PC-9 (cell line): Measurements from ENCODE around the gene ELN. TPM values are rescaled to one million over a fixed set of nuclear protein-coding genes. Genes with fewer than 3 reads are reported as not detected.

Source experiments
- BruUV-seq: library from RNA; stranded (reverse); fragments of 400-500 nt; replicated peaks from 2 replicates; lab custom pipeline; 2021; lab: Mats Ljungman, UMichigan
- CTCF ChIA-PET: fragments of 300-600 bp; sonication (Branson Sonifier 250); formaldehyde crosslinking; loops from one replicate; lab custom pipeline; 2022; ENCODE audit warnings: antibody characterized with exemption; lab: Charles Lee
- POLR2A ChIA-PET: fragments of 300-600 bp; sonication (Branson Sonifier 250); formaldehyde crosslinking; loops from one replicate; lab custom pipeline; 2022; ENCODE audit warnings: antibody characterized with exemption; ENCODE audit not compliant: unreplicated experiment; lab: Charles Lee
- DNase-seq, 2 experiments: peaks; one replicate each; pipeline versions ENCODE4 v3.0.0 to v3.0.0-alpha.2; 2015 to 2022; ENCODE audit warnings: mixed read lengths in 1 of 2
- H2AFZ ChIP-seq: fragments of 200-600 bp; sonication (generic); 2 replicates; pipeline ENCODE4 v1.8.1; 2017; ENCODE audit warnings: antibody characterized with exemption
- H3F3A ChIP-seq: fragments of 200-600 bp; sonication (generic); 2 replicates; pipeline ENCODE4 v1.8.1; 2017; ENCODE audit warnings: antibody characterized with exemption, mild to moderate bottlenecking, low read depth; ENCODE audit not compliant: insufficient read depth
- H3K27ac ChIP-seq: fragments of 200-600 bp; sonication (generic); 2 replicates; pipeline ENCODE4 v1.6.1; 2016; ENCODE audit warnings: mixed run types
- H3K27me3 ChIP-seq: fragments of 200-600 bp; sonication (generic); 2 replicates; pipeline ENCODE4 v1.6.1; 2016; ENCODE audit warnings: low read depth, mixed run types; ENCODE audit not compliant: insufficient read depth
- H3K36me3 ChIP-seq: fragments of 200-600 bp; sonication (generic); 2 replicates; pipeline ENCODE4 v1.6.1; 2016; ENCODE audit warnings: low read depth, mixed run types
- H3K4me1 ChIP-seq: fragments of 200-600 bp; sonication (generic); replicated peaks from 2 replicates; pipeline ENCODE4 v1.6.1; 2016; ENCODE audit warnings: mixed run types; ENCODE audit not compliant: insufficient read depth
- H3K4me2 ChIP-seq: fragments of 200-600 bp; sonication (generic); 2 replicates; pipeline ENCODE4 v1.6.1; 2017; ENCODE audit warnings: mixed run types
- H3K4me3 ChIP-seq: fragments of 200-600 bp; sonication (generic); 2 replicates; pipeline ENCODE4 v1.6.1; 2016; ENCODE audit warnings: mixed run types
- H3K79me2 ChIP-seq: fragments of 200-600 bp; sonication (generic); 2 replicates; pipeline ENCODE4 v1.6.1; 2017; ENCODE audit warnings: low read depth, mixed run types
- H3K9me2 ChIP-seq: fragments of 200-600 bp; sonication (generic); 2 replicates; pipeline ENCODE4 v1.8.1; 2017; ENCODE audit warnings: mild to moderate bottlenecking; ENCODE audit not compliant: insufficient read depth
- H3K9me3 ChIP-seq: fragments of 200-600 bp; sonication (generic); 2 replicates; pipeline ENCODE4 v1.8.1; 2016; ENCODE audit warnings: low read depth; ENCODE audit not compliant: insufficient read depth
- H4K20me1 ChIP-seq: fragments of 200-600 bp; sonication (generic); 2 replicates; pipeline ENCODE4 v1.8.1; 2017; ENCODE audit not compliant: insufficient read depth
- EZH2 ChIP-seq: fragments of 200-600 bp; sonication (generic); IDR thresholded peaks from 2 replicates; pipeline ENCODE4 v1.8.0; 2017; ENCODE audit warnings: antibody characterized with exemption, low read depth
- intact Hi-C: fragments of 100-400 bp; cut with micrococcal nuclease; formaldehyde crosslinking; loops from one replicate; pipeline ENCODE4 v1.10.0; 2022; ENCODE audit not compliant: unreplicated experiment
- total RNA-seq: library from RNA; stranded (reverse); gene quantifications from 2 replicates; pipeline ENCODE4 v1.2.3, GENCODE V29; 2021
- TF ChIP-seq, protein P1 (sequence below): fragments of 200-600 bp; sonication (generic); conservative IDR thresholded peaks from 2 replicates; pipeline ENCODE4 v1.6.1; 2017; ENCODE audit warnings: mixed run types, antibody characterized with exemption, mild to moderate bottlenecking, moderate library complexity

Gene ELN
- total RNA-seq, 1 experiment from 2014 or later = 0.11 TPM

DNA sequence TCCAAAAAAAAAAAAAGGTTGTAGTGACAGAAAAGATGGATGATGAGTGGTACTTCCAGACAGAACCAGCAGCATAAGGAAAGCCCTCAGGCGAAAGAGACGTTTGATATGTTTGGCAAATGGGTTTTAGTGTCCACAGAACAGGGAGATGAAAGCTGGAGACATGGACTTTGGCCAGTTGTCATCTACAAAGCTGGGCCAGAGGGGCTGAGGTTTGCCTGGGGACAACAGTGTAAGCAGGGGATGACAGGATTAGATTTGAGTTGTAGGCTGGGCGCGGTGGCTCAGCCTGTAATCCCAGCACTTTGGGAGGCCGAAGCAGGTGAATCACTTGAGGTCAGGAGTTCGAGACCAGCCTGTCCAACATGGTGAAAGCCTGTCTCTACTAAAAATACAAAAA lies 47.8 kb upstream of the ELN start:
- Histone ChIP-seq H2AFZ (no peak overlapping the region), H3K4me1 (peaks cover 11% of the 10 kb centered on the region), H3K9me2 (no peaks in the 10 kb centered on the region), H3K79me2 (no peaks in the 10 kb centered on the region), H3K4me3 (no peak overlapping the region), H3K4me2 (no peak overlapping the region), H3K27me3 (no peaks in the 10 kb centered on the region), H3K36me3 (no peaks in the 10 kb centered on the region), H3F3A (no peaks in the 10 kb centered on the region), H3K9me3 (no peaks in the 10 kb centered on the region), H3K27ac (no peak overlapping the region), H4K20me1 (no peaks in the 10 kb centered on the region)
- CTCF ChIA-PET = interaction anchor here (1.0 kb wide), 1 partner anchor 47 kb away, joined by 4 read pairs; no protein-coding TSS in a partner anchor
- intact Hi-C loops = no loop called here
- POLR2A ChIA-PET = no interaction called here
- no TSS peak for BruUV-seq
- DNase-seq = no peak
- TF ChIP-seq, protein P1, sequence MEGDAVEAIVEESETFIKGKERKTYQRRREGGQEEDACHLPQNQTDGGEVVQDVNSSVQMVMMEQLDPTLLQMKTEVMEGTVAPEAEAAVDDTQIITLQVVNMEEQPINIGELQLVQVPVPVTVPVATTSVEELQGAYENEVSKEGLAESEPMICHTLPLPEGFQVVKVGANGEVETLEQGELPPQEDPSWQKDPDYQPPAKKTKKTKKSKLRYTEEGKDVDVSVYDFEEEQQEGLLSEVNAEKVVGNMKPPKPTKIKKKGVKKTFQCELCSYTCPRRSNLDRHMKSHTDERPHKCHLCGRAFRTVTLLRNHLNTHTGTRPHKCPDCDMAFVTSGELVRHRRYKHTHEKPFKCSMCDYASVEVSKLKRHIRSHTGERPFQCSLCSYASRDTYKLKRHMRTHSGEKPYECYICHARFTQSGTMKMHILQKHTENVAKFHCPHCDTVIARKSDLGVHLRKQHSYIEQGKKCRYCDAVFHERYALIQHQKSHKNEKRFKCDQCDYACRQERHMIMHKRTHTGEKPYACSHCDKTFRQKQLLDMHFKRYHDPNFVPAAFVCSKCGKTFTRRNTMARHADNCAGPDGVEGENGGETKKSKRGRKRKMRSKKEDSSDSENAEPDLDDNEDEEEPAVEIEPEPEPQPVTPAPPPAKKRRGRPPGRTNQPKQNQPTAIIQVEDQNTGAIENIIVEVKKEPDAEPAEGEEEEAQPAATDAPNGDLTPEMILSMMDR = no peak
- TF ChIP-seq EZH2 = no peak

DNA sequence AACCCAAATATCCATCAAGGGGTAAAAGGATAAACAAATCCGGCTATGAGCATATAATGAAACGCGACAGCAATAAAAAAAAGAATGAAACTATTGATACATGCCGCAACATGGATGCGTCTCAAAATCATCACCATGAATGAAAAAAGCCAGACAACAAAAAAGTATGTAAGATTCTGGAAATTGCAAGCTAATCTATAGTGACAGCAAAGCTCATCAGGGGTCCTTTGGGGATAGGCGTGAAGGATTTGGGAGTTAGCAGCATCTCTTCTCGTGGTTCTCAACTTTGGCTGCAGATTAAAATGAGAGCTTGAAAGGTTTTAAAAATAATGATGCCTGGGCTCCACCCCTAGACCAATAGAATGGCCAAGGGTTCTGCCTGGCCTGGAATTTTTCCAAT lies 46.0 kb upstream of the ELN start:
- ChIA-PET POLR2A (interaction anchor here (0.7 kb wide), 1 partner anchor 120 kb away, joined by 8 read pairs; no protein-coding TSS in a partner anchor), CTCF (interaction anchor here (0.6 kb wide), 1 partner anchor 225 kb away, joined by 4 read pairs; no protein-coding TSS in a partner anchor)
- intact Hi-C loops = no loop called here
- DNase-seq = no peak
- H3K36me3 ChIP-seq = no peaks in the 10 kb centered on the region
- H3K27ac ChIP-seq = no peak overlapping the region
- H3K4me1 ChIP-seq = peaks cover 11% of the 10 kb centered on the region
- H3K4me3 ChIP-seq = no peak overlapping the region
- H3K4me2 ChIP-seq = no peak overlapping the region
- H3K79me2 ChIP-seq = no peaks in the 10 kb centered on the region
- no peaks in the 10 kb centered on the region for H3K27me3 ChIP-seq
- H3K9me3 ChIP-seq = no peaks in the 10 kb centered on the region
- no peaks in the 10 kb centered on the region for H3F3A ChIP-seq
- H2AFZ ChIP-seq = no peak overlapping the region
- TF ChIP-seq, protein P1 = no peak
- TF ChIP-seq EZH2 = no peak
- BruUV-seq = no TSS peak
- no peaks in the 10 kb centered on the region for H4K20me1 ChIP-seq
- H3K9me2 ChIP-seq = no peaks in the 10 kb centered on the region

DNA sequence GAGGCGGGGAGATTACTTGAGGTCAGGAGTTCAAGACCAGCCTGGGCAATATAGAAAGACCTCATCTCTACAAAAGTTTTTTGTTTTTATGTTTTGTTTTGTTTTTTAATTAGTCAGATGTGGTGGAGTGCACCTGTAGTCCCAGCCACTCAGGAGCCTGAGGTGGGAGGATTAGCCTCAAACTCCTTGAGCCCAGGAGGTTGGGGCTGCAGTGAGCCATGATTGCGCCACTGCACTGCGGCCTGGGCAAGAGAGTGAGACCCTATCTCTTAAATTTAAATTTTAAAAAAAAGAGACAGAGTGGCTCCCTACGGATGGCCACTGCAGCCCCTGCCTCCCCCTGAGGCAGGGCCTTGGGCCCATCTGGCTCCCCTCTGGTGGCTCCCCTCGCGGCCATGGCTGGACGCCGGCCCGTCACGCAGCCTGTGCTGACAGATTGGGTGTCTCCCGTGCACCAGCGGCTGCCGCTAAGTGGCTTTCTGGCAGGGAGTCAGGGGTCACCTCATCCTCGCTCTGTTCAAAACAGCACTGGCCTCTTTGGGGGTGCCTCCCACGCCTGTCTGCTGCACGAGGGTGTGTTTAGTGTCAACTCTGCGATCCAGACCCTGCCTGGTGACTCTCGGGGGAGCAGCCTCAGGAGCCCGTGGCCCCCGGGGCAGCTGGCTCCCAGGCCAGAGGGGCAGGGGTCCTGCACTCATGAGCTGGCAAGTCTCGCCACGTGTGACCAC lies 44.4 kb upstream of the ELN start:
- ChIA-PET POLR2A (no interaction called here), CTCF (interaction anchor here (0.7 kb wide), 1 partner anchor 461 kb away, joined by 4 read pairs; no protein-coding TSS in a partner anchor)
- Histone ChIP-seq H3K36me3 (no peaks in the 10 kb centered on the region), H3K79me2 (no peaks in the 10 kb centered on the region), H3K9me3 (no peaks in the 10 kb centered on the region), H3K27ac (no peak overlapping the region), H2AFZ (no peak overlapping the region), H3K4me2 (no peak overlapping the region), H3K4me1 (peaks cover 8% of the 10 kb centered on the region), H3K9me2 (no peaks in the 10 kb centered on the region), H4K20me1 (no peaks in the 10 kb centered on the region), H3F3A (no peaks in the 10 kb centered on the region), H3K27me3 (no peaks in the 10 kb centered on the region), H3K4me3 (no peak overlapping the region)
- TF ChIP-seq, protein P1 = no peak
- no peak for TF ChIP-seq EZH2
- BruUV-seq = no TSS peak
- intact Hi-C loops = no loop called here
- DNase-seq = no peak
